ENCODE results near the gene SPATA3. TPM values are rescaled to one million over a fixed set of nuclear protein-coding genes. Genes with fewer than 3 reads are reported as not detected.

SPATA3 gene
- total RNA-seq, 1 experiment from 2014 or later, result not detected

- Histone ChIP-seq H3K27me3 (ENCODE audit: low read length) (no peaks in the 10 kb centered on the region), H3F3A (ENCODE audit: low read length, unreplicated experiment) (no peaks in the 10 kb centered on the region), H3K9me2 (replicated peaks; ENCODE audit: low read length) (no peaks in the 10 kb centered on the region), H3K79me2 (ENCODE audit: low read length) (no peaks in the 10 kb centered on the region), H3K4me1 (ENCODE audit: insufficient read depth, low read length) (peaks cover 5% of the 10 kb centered on the region), H3K9me3 (ENCODE audit: low read length) (no peaks in the 10 kb centered on the region), H3K4me3 (ENCODE audit: low read length) (no peak overlapping the region), H3K9ac (ENCODE audit: low read length) (no peak overlapping the region), H3K36me3 (ENCODE audit: low read depth, low read length) (no peaks in the 10 kb centered on the region), H2AFZ (ENCODE audit: low read length) (no peak overlapping the region), H3K4me2 (ENCODE audit: low read length) (no peak overlapping the region), H4K20me1 (ENCODE audit: low read length) (no peaks in the 10 kb centered on the region), H3K27ac (ENCODE audit: low read length) (no peak overlapping the region)
- no peak for ATAC-seq
- no TSS peak for BruUV-seq (replicated peaks)
- CTCF ChIA-PET, result no interaction called here
- TF ChIP-seq CTCF (conservative IDR thresholded peaks at IDR 0.05; ENCODE audit: low read depth, low read length), result no peak
- TF ChIP-seq EZH2 (IDR thresholded peaks at IDR 0.05; ENCODE audit: low read length, unreplicated experiment), result no peak
- TF ChIP-seq EZH2phosphoT487 (IDR thresholded peaks at IDR 0.05; ENCODE audit: borderline replicate concordance, low read length), result no peak
- POLR2A ChIA-PET (ENCODE audit: unreplicated experiment), result no interaction called here
- intact Hi-C loops (cut with micrococcal nuclease), result no loop called here
- DNase-seq, result no peak
These were observed 12.4 kb upstream of the SPATA3 start for GRCh38 chr2:230983566-230983965.

GRCh38 chr2:230984393-230985220 lies 11.3 kb upstream of the SPATA3 start:
- H3F3A ChIP-seq (ENCODE audit: low read length, unreplicated experiment), result no peaks in the 10 kb centered on the region
- no peaks in the 10 kb centered on the region for H4K20me1 ChIP-seq (ENCODE audit: low read length)
- H3K9ac ChIP-seq (ENCODE audit: low read length), result no peak overlapping the region
- ATAC-seq, result no peak
- ChIA-PET POLR2A (ENCODE audit: unreplicated experiment) (interaction anchor here (0.6 kb wide), 1 partner anchor 152 kb away, joined by 6 read pairs; no protein-coding TSS in a partner anchor), CTCF (no interaction called here)
- no peaks in the 10 kb centered on the region for H3K27me3 ChIP-seq (ENCODE audit: low read length)
- no peaks in the 10 kb centered on the region for H3K79me2 ChIP-seq (ENCODE audit: low read length)
- no peak overlapping the region for H3K27ac ChIP-seq (ENCODE audit: low read length)
- H3K4me3 ChIP-seq (ENCODE audit: low read length), result no peak overlapping the region
- no peaks in the 10 kb centered on the region for H3K9me3 ChIP-seq (ENCODE audit: low read length)
- H3K9me2 ChIP-seq (replicated peaks; ENCODE audit: low read length), result no peaks in the 10 kb centered on the region
- no peak for DNase-seq
- peaks cover 5% of the 10 kb centered on the region for H3K4me1 ChIP-seq (ENCODE audit: insufficient read depth, low read length)
- no peak overlapping the region for H2AFZ ChIP-seq (ENCODE audit: low read length)
- no peak overlapping the region for H3K4me2 ChIP-seq (ENCODE audit: low read length)
- no TSS peak for BruUV-seq (replicated peaks)
- intact Hi-C loops (cut with micrococcal nuclease), result no loop called here
- no peaks in the 10 kb centered on the region for H3K36me3 ChIP-seq (ENCODE audit: low read depth, low read length)
- TF ChIP-seq EZH2phosphoT487 (IDR thresholded peaks at IDR 0.05; ENCODE audit: borderline replicate concordance, low read length) (no peak), EZH2 (IDR thresholded peaks at IDR 0.05; ENCODE audit: low read length, unreplicated experiment) (no peak), CTCF (conservative IDR thresholded peaks at IDR 0.05; ENCODE audit: low read depth, low read length) (no peak)

Data from PC-3 (cell line).